ENCODE data around the gene ZNF598. TPM values are rescaled to one million over a fixed set of nuclear protein-coding genes. Genes with fewer than 3 reads are reported as not detected.
A peak's percentile ranks its signal among the peaks of the same experiment; 100 is the strongest.

Gene ZNF598
- total and polyA plus RNA-seq, 7 donors: 12.8 to 57.0 (median 20.3) TPM

- TF ChIP-seq EP300 (IDR thresholded peaks at IDR 0.05) (no peak), POLR2A (IDR thresholded peaks at IDR 0.05) (no peak), POLR2AphosphoS5 (IDR thresholded peaks at IDR 0.05) (no peak), CTCF (IDR thresholded peaks at IDR 0.05) (no peak)
- Histone ChIP-seq H3K9me3 (no peaks in the 10 kb centered on the region), H3K36me3 (peaks cover 20 to 36% (median 28%) of the 10 kb centered on the region in 4 donors), H3K4me1 (peaks cover 0 to 63% (median 54%) of the 10 kb centered on the region in 4 donors), H3K27ac (peak overlapping the region in 1 of 4 donors; percentile 37), H3K4me3 (no peak overlapping the region), H3K27me3 (no peaks in the 10 kb centered on the region)
- intact Hi-C loops (cut with DNase I): no loop called here
- WGBS, 2 donors: 84 to 85% methylated on average over 34 of the region's 34 CpGs
- DNase-seq: no peak
These were observed 4.7 kb downstream of the ZNF598 start for GRCh38 chr16:2004795-2005517.

GRCh38 chr16:2003827-2004641, 5.6 kb downstream of the ZNF598 start:
- Histone ChIP-seq H3K9me3 (no peaks in the 10 kb centered on the region), H3K27ac (peak overlapping the region in 2 of 4 donors; percentile 15 to 37), H3K36me3 (peaks cover 29 to 45% (median 37%) of the 10 kb centered on the region in 4 donors), H3K4me3 (peak overlapping the region in 2 of 4 donors; percentile 1 to 17), H3K4me1 (peaks cover 0 to 59% (median 53%) of the 10 kb centered on the region in 4 donors), H3K27me3 (no peaks in the 10 kb centered on the region)
- 21 to 32% methylated on average over 36 of the region's 36 CpGs for WGBS, 2 donors
- intact Hi-C loops (cut with DNase I): no loop called here
- DNase-seq: peak; percentile 93
- no peak for TF ChIP-seq EP300 (IDR thresholded peaks at IDR 0.05)
- TF ChIP-seq CTCF (IDR thresholded peaks at IDR 0.05): peak; percentile 64 to 92 (median 87)

GRCh38 chr16:2003231-2003826, 6.3 kb downstream of the ZNF598 start:
- H3K27ac ChIP-seq: peak overlapping the region in 1 of 4 donors; percentile 37

More at GRCh38 chr16:2003231-2003826, 6.3 kb downstream of the ZNF598 start:
- TF ChIP-seq EP300 (IDR thresholded peaks at IDR 0.05) (no peak), CTCF (IDR thresholded peaks at IDR 0.05) (no peak), POLR2A (IDR thresholded peaks at IDR 0.05) (no peak), POLR2AphosphoS5 (IDR thresholded peaks at IDR 0.05) (no peak)
- peaks cover 0 to 52% (median 46%) of the 10 kb centered on the region in 4 donors for H3K4me1 ChIP-seq
- 72 to 83% methylated on average over 8 of the region's 8 CpGs for WGBS, 2 donors
- no peak overlapping the region for H3K4me3 ChIP-seq
- H3K36me3 ChIP-seq: peaks cover 36 to 52% (median 43%) of the 10 kb centered on the region in 4 donors
- no peaks in the 10 kb centered on the region for H3K9me3 ChIP-seq
- no peaks in the 10 kb centered on the region for H3K27me3 ChIP-seq
- DNase-seq: no peak
- intact Hi-C loops (cut with DNase I): no loop called here
